ENCODE data around the gene PDE12. TPM values are rescaled to one million over a fixed set of nuclear protein-coding genes. Genes with fewer than 3 reads are reported as not detected.

PDE12 gene
- total RNA-seq, 1 donor from 2014 or later, result 8.6 TPM

DNA sequence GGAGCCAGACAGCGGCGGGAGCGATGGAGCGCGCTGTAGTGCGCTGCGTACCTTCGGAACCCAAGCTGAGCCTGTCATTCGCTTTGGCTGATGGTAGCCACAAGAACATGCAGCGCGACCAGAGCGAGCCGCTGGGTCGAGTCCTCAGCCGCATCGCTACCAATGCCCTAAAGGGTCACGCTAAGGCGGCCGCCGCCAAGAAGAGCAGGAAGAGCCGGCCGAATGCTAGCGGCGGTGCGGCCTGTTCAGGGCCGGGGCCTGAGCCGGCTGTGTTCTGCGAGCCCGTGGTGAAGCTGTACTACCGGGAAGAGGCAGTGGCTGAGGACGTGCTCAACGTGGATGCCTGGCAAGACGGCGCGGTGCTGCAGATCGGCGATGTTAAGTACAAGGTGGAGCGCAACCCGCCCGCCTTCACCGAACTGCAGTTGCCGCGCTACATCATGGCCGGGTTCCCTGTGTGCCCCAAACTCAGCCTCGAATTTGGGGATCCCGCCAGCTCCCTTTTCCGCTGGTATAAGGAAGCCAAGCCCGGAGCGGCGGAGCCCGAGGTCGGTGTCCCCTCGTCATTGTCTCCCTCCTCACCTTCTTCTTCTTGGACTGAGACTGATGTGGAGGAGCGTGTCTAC is 498 bp downstream of the PDE12 start:
- Histone ChIP-seq H3K27me3 (no peaks in the 10 kb centered on the region), H2AFZ (replicated peaks) (peak overlapping the region; percentile 90)

DNA sequence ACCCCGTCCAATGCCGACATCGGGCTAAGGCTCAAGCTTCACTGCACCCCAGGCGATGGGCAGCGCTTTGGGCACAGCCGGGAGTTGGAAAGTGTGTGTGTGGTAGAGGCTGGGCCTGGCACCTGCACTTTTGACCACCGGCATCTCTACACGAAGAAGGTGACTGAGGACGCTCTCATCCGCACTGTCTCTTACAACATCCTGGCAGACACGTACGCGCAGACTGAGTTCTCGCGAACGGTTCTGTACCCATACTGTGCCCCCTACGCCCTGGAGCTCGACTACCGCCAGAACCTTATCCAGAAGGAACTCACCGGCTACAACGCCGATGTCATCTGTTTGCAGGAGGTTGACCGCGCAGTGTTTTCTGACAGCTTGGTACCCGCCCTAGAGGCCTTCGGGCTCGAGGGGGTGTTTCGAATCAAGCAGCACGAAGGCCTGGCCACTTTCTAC is 1.0 kb downstream of the PDE12 start:
- peaks cover 10% of the 10 kb centered on the region for H3K36me3 Mint-ChIP-seq

More for the DNA sequence above, 498 bp downstream of the PDE12 start:
- H3F3A ChIP-seq (ENCODE audit: low read depth), result peaks cover 7% of the 10 kb centered on the region
- H3K9me3 Mint-ChIP-seq, result no peaks in the 10 kb centered on the region
- peak overlapping the region; percentile 93 for H3K4me2 ChIP-seq
- H3K4me1 ChIP-seq, result peaks cover 10% of the 10 kb centered on the region
- H3K36me3 ChIP-seq, result no peaks in the 10 kb centered on the region
- peaks cover 15% of the 10 kb centered on the region for H4K20me1 ChIP-seq (ENCODE audit: low read depth)
- peak overlapping the region; percentile 95 for H3K4me3 Mint-ChIP-seq
- peaks cover 15% of the 10 kb centered on the region for H3K79me2 ChIP-seq (ENCODE audit: low read depth)
- peak overlapping the region; percentile 89 for H3K27ac Mint-ChIP-seq
- H3K27me3 Mint-ChIP-seq (ENCODE audit: insufficient read depth, low read depth), result no peaks in the 10 kb centered on the region
- no peaks in the 10 kb centered on the region for H3K9me3 ChIP-seq (ENCODE audit: low read depth)
- H3K27ac ChIP-seq, result no peak overlapping the region
- peaks cover 10% of the 10 kb centered on the region for H3K36me3 Mint-ChIP-seq
- TF ChIP-seq, protein P1, sequence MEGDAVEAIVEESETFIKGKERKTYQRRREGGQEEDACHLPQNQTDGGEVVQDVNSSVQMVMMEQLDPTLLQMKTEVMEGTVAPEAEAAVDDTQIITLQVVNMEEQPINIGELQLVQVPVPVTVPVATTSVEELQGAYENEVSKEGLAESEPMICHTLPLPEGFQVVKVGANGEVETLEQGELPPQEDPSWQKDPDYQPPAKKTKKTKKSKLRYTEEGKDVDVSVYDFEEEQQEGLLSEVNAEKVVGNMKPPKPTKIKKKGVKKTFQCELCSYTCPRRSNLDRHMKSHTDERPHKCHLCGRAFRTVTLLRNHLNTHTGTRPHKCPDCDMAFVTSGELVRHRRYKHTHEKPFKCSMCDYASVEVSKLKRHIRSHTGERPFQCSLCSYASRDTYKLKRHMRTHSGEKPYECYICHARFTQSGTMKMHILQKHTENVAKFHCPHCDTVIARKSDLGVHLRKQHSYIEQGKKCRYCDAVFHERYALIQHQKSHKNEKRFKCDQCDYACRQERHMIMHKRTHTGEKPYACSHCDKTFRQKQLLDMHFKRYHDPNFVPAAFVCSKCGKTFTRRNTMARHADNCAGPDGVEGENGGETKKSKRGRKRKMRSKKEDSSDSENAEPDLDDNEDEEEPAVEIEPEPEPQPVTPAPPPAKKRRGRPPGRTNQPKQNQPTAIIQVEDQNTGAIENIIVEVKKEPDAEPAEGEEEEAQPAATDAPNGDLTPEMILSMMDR (IDR thresholded peaks at IDR 0.05), result no peak
- TF ChIP-seq EZH2phosphoT487 (IDR thresholded peaks at IDR 0.05), result no peak
- TF ChIP-seq EZH2 (IDR thresholded peaks at IDR 0.05), result no peak
- H3K9ac ChIP-seq, result peak overlapping the region; percentile 75
- DNase-seq (ENCODE audit: low spot score), result no peak
- peak overlapping the region; percentile 60 for H3K4me3 ChIP-seq
- peaks cover 18% of the 10 kb centered on the region for H3K4me1 Mint-ChIP-seq

GRCh38 chr3:57559526-57559925 is 3.5 kb downstream of the PDE12 start:
- H3K4me3 ChIP-seq, result no peak overlapping the region
- peaks cover 7% of the 10 kb centered on the region for H3F3A ChIP-seq (ENCODE audit: low read depth)
- peaks cover 15% of the 10 kb centered on the region for H3K79me2 ChIP-seq (ENCODE audit: low read depth)
- H3K9me3 ChIP-seq (ENCODE audit: low read depth), result no peaks in the 10 kb centered on the region
- no peak for DNase-seq (ENCODE audit: low spot score)
- Mint-ChIP-seq H3K4me3 (no peak overlapping the region), H3K27ac (no peak overlapping the region), H3K9me3 (no peaks in the 10 kb centered on the region), H3K36me3 (peaks cover 15% of the 10 kb centered on the region), H3K4me1 (peaks cover 18% of the 10 kb centered on the region), H3K27me3 (ENCODE audit: insufficient read depth, low read depth) (no peaks in the 10 kb centered on the region)
- peaks cover 10% of the 10 kb centered on the region for H3K4me1 ChIP-seq
- no peak overlapping the region for H3K4me2 ChIP-seq
- no peaks in the 10 kb centered on the region for H3K36me3 ChIP-seq
- peaks cover 15% of the 10 kb centered on the region for H4K20me1 ChIP-seq (ENCODE audit: low read depth)
- no peak for TF ChIP-seq EZH2 (IDR thresholded peaks at IDR 0.05)
- TF ChIP-seq EZH2phosphoT487 (IDR thresholded peaks at IDR 0.05), result no peak
- TF ChIP-seq, protein P1 (IDR thresholded peaks at IDR 0.05), result no peak
- no peaks in the 10 kb centered on the region for H3K27me3 ChIP-seq
- no peak overlapping the region for H3K9ac ChIP-seq
- no peak overlapping the region for H3K27ac ChIP-seq
- H2AFZ ChIP-seq (replicated peaks), result no peak overlapping the region

More for the DNA sequence above, 1.0 kb downstream of the PDE12 start:
- Mint-ChIP-seq H3K4me1 (peaks cover 18% of the 10 kb centered on the region), H3K27me3 (ENCODE audit: insufficient read depth, low read depth) (no peaks in the 10 kb centered on the region), H3K4me3 (peak overlapping the region; percentile 95), H3K9me3 (no peaks in the 10 kb centered on the region), H3K27ac (peak overlapping the region; percentile 89)
- peaks cover 15% of the 10 kb centered on the region for H3K79me2 ChIP-seq (ENCODE audit: low read depth)
- peak overlapping the region; percentile 93 for H3K4me2 ChIP-seq
- no peaks in the 10 kb centered on the region for H3K27me3 ChIP-seq
- H3K27ac ChIP-seq, result no peak overlapping the region
- peaks cover 10% of the 10 kb centered on the region for H3K4me1 ChIP-seq
- peak overlapping the region; percentile 60 for H3K4me3 ChIP-seq
- H4K20me1 ChIP-seq (ENCODE audit: low read depth), result peaks cover 15% of the 10 kb centered on the region
- peak overlapping the region; percentile 75 for H3K9ac ChIP-seq
- peak overlapping the region; percentile 90 for H2AFZ ChIP-seq (replicated peaks)
- no peaks in the 10 kb centered on the region for H3K36me3 ChIP-seq
- peak; percentile 24 for DNase-seq (ENCODE audit: low spot score)
- H3F3A ChIP-seq (ENCODE audit: low read depth), result peaks cover 7% of the 10 kb centered on the region
- no peaks in the 10 kb centered on the region for H3K9me3 ChIP-seq (ENCODE audit: low read depth)
- TF ChIP-seq EZH2 (IDR thresholded peaks at IDR 0.05) (no peak), EZH2phosphoT487 (IDR thresholded peaks at IDR 0.05) (no peak)
- TF ChIP-seq, protein P1 (IDR thresholded peaks at IDR 0.05), result no peak

All from neural progenitor cell (in vitro differentiated cells).